HL-60 (cell line): ENCODE measurements around the gene FHIT.

Experiments
- GABPA ChIP-seq: IDR thresholded peaks from 2 replicates; pipeline ENCODE4 v1.6.1; 2012; ENCODE audit warnings: low read depth
- TF ChIP-seq, protein P1 (sequence below): IDR thresholded peaks from one replicate; pipeline ENCODE4 v1.5.1; 2011; ENCODE audit warnings: low read length, control low read depth, inconsistent platforms; ENCODE audit not compliant: insufficient read depth

DNA sequence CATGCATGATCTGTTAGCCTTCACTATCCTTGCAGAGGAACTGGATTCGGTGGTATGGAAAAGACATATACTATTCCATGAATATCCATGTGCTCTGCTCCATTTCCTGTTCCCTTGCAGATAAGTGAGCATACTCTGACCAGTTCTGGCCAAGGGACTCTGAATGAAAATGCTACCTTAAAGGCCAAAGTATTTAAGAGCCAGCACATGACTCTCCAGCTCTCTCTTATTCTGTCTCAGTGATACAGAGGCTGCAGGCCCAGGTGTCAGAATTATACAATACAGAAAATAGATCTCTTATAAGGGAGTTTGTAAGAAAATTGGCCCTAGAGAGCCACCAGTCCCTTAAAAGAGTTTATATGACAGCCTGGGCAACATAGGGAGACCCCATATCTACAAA is 1421.7 kb downstream of the FHIT start:
- no peak for TF ChIP-seq GABPA
- TF ChIP-seq, protein P1, sequence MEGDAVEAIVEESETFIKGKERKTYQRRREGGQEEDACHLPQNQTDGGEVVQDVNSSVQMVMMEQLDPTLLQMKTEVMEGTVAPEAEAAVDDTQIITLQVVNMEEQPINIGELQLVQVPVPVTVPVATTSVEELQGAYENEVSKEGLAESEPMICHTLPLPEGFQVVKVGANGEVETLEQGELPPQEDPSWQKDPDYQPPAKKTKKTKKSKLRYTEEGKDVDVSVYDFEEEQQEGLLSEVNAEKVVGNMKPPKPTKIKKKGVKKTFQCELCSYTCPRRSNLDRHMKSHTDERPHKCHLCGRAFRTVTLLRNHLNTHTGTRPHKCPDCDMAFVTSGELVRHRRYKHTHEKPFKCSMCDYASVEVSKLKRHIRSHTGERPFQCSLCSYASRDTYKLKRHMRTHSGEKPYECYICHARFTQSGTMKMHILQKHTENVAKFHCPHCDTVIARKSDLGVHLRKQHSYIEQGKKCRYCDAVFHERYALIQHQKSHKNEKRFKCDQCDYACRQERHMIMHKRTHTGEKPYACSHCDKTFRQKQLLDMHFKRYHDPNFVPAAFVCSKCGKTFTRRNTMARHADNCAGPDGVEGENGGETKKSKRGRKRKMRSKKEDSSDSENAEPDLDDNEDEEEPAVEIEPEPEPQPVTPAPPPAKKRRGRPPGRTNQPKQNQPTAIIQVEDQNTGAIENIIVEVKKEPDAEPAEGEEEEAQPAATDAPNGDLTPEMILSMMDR: no peak
